ENCODE measurements around the gene ACOXL.

- no peak for TF ChIP-seq POLR2AphosphoS5 (IDR thresholded peaks at IDR 0.05; ENCODE audit: low read depth, low read length)
- no peak for TF ChIP-seq POLR2A (IDR thresholded peaks at IDR 0.05; ENCODE audit: low read depth, low read length)
- no peak for TF ChIP-seq TAF1 (IDR thresholded peaks at IDR 0.05; ENCODE audit: low read depth, low read length)
- no peak for TF ChIP-seq SPI1 (IDR thresholded peaks at IDR 0.05; ENCODE audit: low read depth, low read length)
- TF ChIP-seq PAX5 (IDR thresholded peaks at IDR 0.05; ENCODE audit: insufficient read depth, low read length, severe bottlenecking), result no peak
These were observed 171.9 kb downstream of the ACOXL start for GRCh38 chr2:110904116-110904778.
